ENCODE results near the gene GJD2. TPM values are rescaled to one million over a fixed set of nuclear protein-coding genes. Genes with fewer than 3 reads are reported as not detected.

Gene GJD2
- total and polyA plus RNA-seq, 2 donors (not counting 1 experiment from before 2014, with no cell fraction given), result not detected

DNA sequence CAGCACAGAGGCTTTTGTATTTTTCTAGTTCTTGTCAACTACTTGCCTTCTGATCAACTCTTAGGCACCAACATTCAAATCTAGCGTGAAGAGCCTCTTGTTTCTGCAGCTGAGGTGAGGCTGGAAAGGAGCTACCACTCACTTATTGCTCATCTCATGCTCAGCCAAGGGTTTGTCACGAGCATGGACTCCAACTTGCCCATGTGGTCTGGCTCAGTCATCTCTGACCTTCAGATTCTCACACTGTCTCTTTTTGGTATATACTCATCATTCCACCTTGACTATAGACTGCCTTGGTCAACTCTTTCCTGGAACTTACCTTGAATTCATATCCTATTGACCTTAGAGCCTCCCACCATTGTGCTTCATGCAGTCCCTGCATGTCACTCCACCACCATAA is 5.2 kb upstream of the GJD2 start:
- Histone ChIP-seq H3K4me3 (ENCODE audit: control extremely low read depth in 1 of 5, extremely low read depth in 1 of 5, insufficient read depth in 1 of 5, low read depth in 2 of 5, low read length in 4 of 5) (no peak overlapping the region), H3K4me1 (ENCODE audit: control insufficient read depth in 2 of 2, insufficient read depth in 2 of 2, low read length in 2 of 2) (peaks cover 3% of the 10 kb centered on the region in 2 donors), H2AFZ (ENCODE audit: insufficient read depth, low read depth, low read length, poor library complexity, severe bottlenecking) (no peak overlapping the region), H3K27me3 (replicated peaks in 1 of 4; ENCODE audit: control extremely low read depth in 1 of 4, control insufficient read depth in 3 of 4, insufficient read depth in 4 of 4, low read length in 3 of 4) (peaks cover 0 to 19% (median 13%) of the 10 kb centered on the region in 4 experiments), H3K79me2 (ENCODE audit: control insufficient read depth, insufficient read depth, low read length) (no peaks in the 10 kb centered on the region), H3K27ac (ENCODE audit: low read length in 2 of 2) (no peak overlapping the region), H3K9me3 (ENCODE audit: control extremely low read depth in 1 of 3, control insufficient read depth in 2 of 3, insufficient read depth in 1 of 3, low read length in 2 of 3) (no peaks in the 10 kb centered on the region), H3K36me3 (replicated peaks in 1 of 2; ENCODE audit: control extremely low read depth in 1 of 2, control insufficient read depth in 1 of 2, extremely low read depth in 1 of 2, insufficient read depth in 2 of 2, low read length in 1 of 2) (no peaks in the 10 kb centered on the region), H3K4me2 (replicated peaks; ENCODE audit: low read depth, low read length, poor library complexity, severe bottlenecking) (no peak overlapping the region), H3K9ac (ENCODE audit: low read length) (no peak overlapping the region), H4K20me1 (ENCODE audit: control insufficient read depth, insufficient read depth, low read length, poor library complexity, severe bottlenecking) (no peaks in the 10 kb centered on the region)
- Mint-ChIP-seq H3K27ac (no peak overlapping the region), H3K9me3 (ENCODE audit: insufficient read depth) (no peaks in the 10 kb centered on the region), H3K27me3 (peaks cover 61% of the 10 kb centered on the region), H3K4me3 (no peak overlapping the region), H3K4me1 (peaks cover 3% of the 10 kb centered on the region)
- CTCF ChIA-PET, result no interaction called here
- 57% methylated on average over 2 of the region's 2 CpGs for WGBS (ENCODE audit: insufficient coverage)
- DNase-seq (no peak), ATAC-seq (ENCODE audit: low read depth) (no peak)
- intact Hi-C loops (cut with micrococcal nuclease), result no loop called here
- TF ChIP-seq, protein P1, sequence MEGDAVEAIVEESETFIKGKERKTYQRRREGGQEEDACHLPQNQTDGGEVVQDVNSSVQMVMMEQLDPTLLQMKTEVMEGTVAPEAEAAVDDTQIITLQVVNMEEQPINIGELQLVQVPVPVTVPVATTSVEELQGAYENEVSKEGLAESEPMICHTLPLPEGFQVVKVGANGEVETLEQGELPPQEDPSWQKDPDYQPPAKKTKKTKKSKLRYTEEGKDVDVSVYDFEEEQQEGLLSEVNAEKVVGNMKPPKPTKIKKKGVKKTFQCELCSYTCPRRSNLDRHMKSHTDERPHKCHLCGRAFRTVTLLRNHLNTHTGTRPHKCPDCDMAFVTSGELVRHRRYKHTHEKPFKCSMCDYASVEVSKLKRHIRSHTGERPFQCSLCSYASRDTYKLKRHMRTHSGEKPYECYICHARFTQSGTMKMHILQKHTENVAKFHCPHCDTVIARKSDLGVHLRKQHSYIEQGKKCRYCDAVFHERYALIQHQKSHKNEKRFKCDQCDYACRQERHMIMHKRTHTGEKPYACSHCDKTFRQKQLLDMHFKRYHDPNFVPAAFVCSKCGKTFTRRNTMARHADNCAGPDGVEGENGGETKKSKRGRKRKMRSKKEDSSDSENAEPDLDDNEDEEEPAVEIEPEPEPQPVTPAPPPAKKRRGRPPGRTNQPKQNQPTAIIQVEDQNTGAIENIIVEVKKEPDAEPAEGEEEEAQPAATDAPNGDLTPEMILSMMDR (IDR thresholded peaks at IDR 0.05), result no peak
- TF ChIP-seq EZH2 (IDR thresholded peaks at IDR 0.05; ENCODE audit: borderline replicate concordance, insufficient read depth, low read depth, low read length, poor library complexity, severe bottlenecking), result no peak
- POLR2A ChIA-PET, result no interaction called here

DNA sequence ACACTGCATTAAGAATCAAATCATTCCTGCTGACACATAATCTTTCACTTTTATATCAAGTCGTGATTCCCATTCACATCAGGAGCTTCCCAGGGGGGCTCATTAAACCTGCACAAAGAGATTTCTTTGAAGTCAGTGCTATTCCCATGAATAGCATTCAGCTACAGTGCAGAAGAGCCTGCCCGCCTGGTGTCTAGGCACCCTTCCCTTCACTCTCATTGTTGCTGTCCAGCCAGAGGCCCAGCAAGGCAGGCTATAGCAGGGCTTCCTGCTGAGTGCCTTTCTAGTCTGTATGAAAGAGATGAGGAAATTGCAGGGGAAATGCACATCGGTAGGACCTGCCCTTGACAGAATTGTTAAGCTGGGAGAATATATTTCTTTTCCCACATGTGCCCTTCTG is 4.5 kb upstream of the GJD2 start:
- Histone ChIP-seq H3K4me3 (ENCODE audit: control extremely low read depth in 1 of 5, extremely low read depth in 1 of 5, insufficient read depth in 1 of 5, low read depth in 2 of 5, low read length in 4 of 5) (no peak overlapping the region), H4K20me1 (ENCODE audit: control insufficient read depth, insufficient read depth, low read length, poor library complexity, severe bottlenecking) (no peaks in the 10 kb centered on the region), H3K4me2 (replicated peaks; ENCODE audit: low read depth, low read length, poor library complexity, severe bottlenecking) (no peak overlapping the region), H3K27ac (ENCODE audit: low read length in 2 of 2) (no peak overlapping the region), H3K36me3 (replicated peaks in 1 of 2; ENCODE audit: control extremely low read depth in 1 of 2, control insufficient read depth in 1 of 2, extremely low read depth in 1 of 2, insufficient read depth in 2 of 2, low read length in 1 of 2) (no peaks in the 10 kb centered on the region), H3K9me3 (ENCODE audit: control extremely low read depth in 1 of 3, control insufficient read depth in 2 of 3, insufficient read depth in 1 of 3, low read length in 2 of 3) (peaks cover 0 to under 1% (median 0%) of the 10 kb centered on the region in 3 donors), H3K79me2 (ENCODE audit: control insufficient read depth, insufficient read depth, low read length) (no peaks in the 10 kb centered on the region), H3K4me1 (ENCODE audit: control insufficient read depth in 2 of 2, insufficient read depth in 2 of 2, low read length in 2 of 2) (peaks cover 3% of the 10 kb centered on the region in 2 donors), H3K9ac (ENCODE audit: low read length) (no peak overlapping the region), H3K27me3 (replicated peaks in 1 of 4; ENCODE audit: control extremely low read depth in 1 of 4, control insufficient read depth in 3 of 4, insufficient read depth in 4 of 4, low read length in 3 of 4) (peaks cover 0 to 19% (median 13%) of the 10 kb centered on the region in 4 experiments), H2AFZ (ENCODE audit: insufficient read depth, low read depth, low read length, poor library complexity, severe bottlenecking) (no peak overlapping the region)
- 71% methylated on average over 1 of the region's 3 CpGs for WGBS (ENCODE audit: insufficient coverage)
- no peak overlapping the region for H3K4me3 Mint-ChIP-seq
- POLR2A ChIA-PET, result no interaction called here
- no peaks in the 10 kb centered on the region for H3K9me3 Mint-ChIP-seq (ENCODE audit: insufficient read depth)
- peaks cover 3% of the 10 kb centered on the region for H3K4me1 Mint-ChIP-seq
- ATAC-seq (ENCODE audit: low read depth), result no peak
- intact Hi-C loops (cut with micrococcal nuclease), result no loop called here
- H3K27me3 Mint-ChIP-seq, result peaks cover 61% of the 10 kb centered on the region
- no peak for TF ChIP-seq EZH2 (IDR thresholded peaks at IDR 0.05; ENCODE audit: borderline replicate concordance, insufficient read depth, low read depth, low read length, poor library complexity, severe bottlenecking)
- TF ChIP-seq, protein P1 (IDR thresholded peaks at IDR 0.05), result no peak
- CTCF ChIA-PET, result no interaction called here
- no peak overlapping the region for H3K27ac Mint-ChIP-seq
- DNase-seq, result no peak
